Measurements from ENCODE around the gene MICAL3. TPM values are rescaled to one million over a fixed set of nuclear protein-coding genes. Genes with fewer than 3 reads are reported as not detected.
"Not testable (repeated sequence)": the region's sequence is repeated elsewhere in the genome, so short reads cannot be mapped to it uniquely, and the experiment has no call there.

The MICAL3 gene
- total RNA-seq, 1 donor from 2014 or later = 47.9 TPM

GRCh38 chr22:17938484-17938924, 85.9 kb downstream of the MICAL3 start:
- no peak overlapping the region for H3K27ac Mint-ChIP-seq (ENCODE audit: unreplicated experiment)
- TF ChIP-seq CTCF (IDR thresholded peaks at IDR 0.05) = no peak
- H3K4me3 Mint-ChIP-seq (ENCODE audit: unreplicated experiment) = no peak overlapping the region
- no peaks in the 10 kb centered on the region for H3K27me3 Mint-ChIP-seq (ENCODE audit: unreplicated experiment)
- no peak for DNase-seq (ENCODE audit: extremely low spot score, unreplicated experiment)
- H3K36me3 Mint-ChIP-seq (ENCODE audit: unreplicated experiment) = peaks cover 10% of the 10 kb centered on the region
- no peaks in the 10 kb centered on the region for H3K9me3 Mint-ChIP-seq (ENCODE audit: unreplicated experiment)
- H3K4me1 Mint-ChIP-seq (ENCODE audit: unreplicated experiment) = peaks cover 6% of the 10 kb centered on the region

- not testable (repeated sequence) for H3K27me3 Mint-ChIP-seq (ENCODE audit: unreplicated experiment); H3K27ac Mint-ChIP-seq (ENCODE audit: unreplicated experiment)
Observed at GRCh38 chr22:17932457-17932856, 91.9 kb downstream of the MICAL3 start.

GRCh38 chr22:17931400-17931825, 92.9 kb downstream of the MICAL3 start:
- Mint-ChIP-seq H3K27me3 (ENCODE audit: unreplicated experiment) (no peaks in the 10 kb centered on the region), H3K4me3 (ENCODE audit: unreplicated experiment) (no peak overlapping the region), H3K4me1 (ENCODE audit: unreplicated experiment) (peaks cover 11% of the 10 kb centered on the region), H3K36me3 (ENCODE audit: unreplicated experiment) (no peaks in the 10 kb centered on the region), H3K27ac (ENCODE audit: unreplicated experiment) (no peak overlapping the region), H3K9me3 (ENCODE audit: unreplicated experiment) (no peaks in the 10 kb centered on the region)
- TF ChIP-seq CTCF (IDR thresholded peaks at IDR 0.05) = no peak
- no peak for DNase-seq (ENCODE audit: extremely low spot score, unreplicated experiment)

More at GRCh38 chr22:17932457-17932856, 91.9 kb downstream of the MICAL3 start:
- peaks cover 11% of the 10 kb centered on the region for H3K4me1 Mint-ChIP-seq (ENCODE audit: unreplicated experiment)
- DNase-seq (ENCODE audit: extremely low spot score, unreplicated experiment); H3K4me3 Mint-ChIP-seq (ENCODE audit: unreplicated experiment); H3K36me3 Mint-ChIP-seq (ENCODE audit: unreplicated experiment); H3K9me3 Mint-ChIP-seq (ENCODE audit: unreplicated experiment): not testable (repeated sequence)

GRCh38 chr22:17930455-17931313, 93.7 kb downstream of the MICAL3 start:
- Mint-ChIP-seq H3K4me1 (ENCODE audit: unreplicated experiment) (peaks cover 11% of the 10 kb centered on the region), H3K9me3 (ENCODE audit: unreplicated experiment) (no peaks in the 10 kb centered on the region), H3K36me3 (ENCODE audit: unreplicated experiment) (no peaks in the 10 kb centered on the region), H3K4me3 (ENCODE audit: unreplicated experiment) (no peak overlapping the region), H3K27me3 (ENCODE audit: unreplicated experiment) (no peaks in the 10 kb centered on the region), H3K27ac (ENCODE audit: unreplicated experiment) (no peak overlapping the region)
- no peak for TF ChIP-seq CTCF (IDR thresholded peaks at IDR 0.05)
- no peak for DNase-seq (ENCODE audit: extremely low spot score, unreplicated experiment)

- TF ChIP-seq CTCF (IDR thresholded peaks at IDR 0.05) = no peak
- H3K4me1 Mint-ChIP-seq (ENCODE audit: unreplicated experiment) = peaks cover 15% of the 10 kb centered on the region
- H3K36me3 Mint-ChIP-seq (ENCODE audit: unreplicated experiment) = no peaks in the 10 kb centered on the region
- no peaks in the 10 kb centered on the region for H3K27me3 Mint-ChIP-seq (ENCODE audit: unreplicated experiment)
- DNase-seq (ENCODE audit: extremely low spot score, unreplicated experiment) = no peak
- H3K9me3 Mint-ChIP-seq (ENCODE audit: unreplicated experiment) = no peaks in the 10 kb centered on the region
- no peak overlapping the region for H3K4me3 Mint-ChIP-seq (ENCODE audit: unreplicated experiment)
- H3K27ac Mint-ChIP-seq (ENCODE audit: unreplicated experiment) = no peak overlapping the region
Observed at GRCh38 chr22:17929909-17930308, 94.5 kb downstream of the MICAL3 start.

Data from osteocyte (in vitro differentiated cells).